K562 (cell line): Measurements from ENCODE around the gene CSF1. TPM values are rescaled to one million over a fixed set of nuclear protein-coding genes. Genes with fewer than 3 reads are reported as not detected.
A peak's percentile ranks its signal among the peaks of the same experiment; 100 is the strongest.

Source experiments
- ATAC-seq: fragments of 200-7000 bp; cut with Tn5 transposase; 3 replicates; pipeline ENCODE4 v1.9.1; 2020; ENCODE audit warnings: moderate library complexity
- BruUV-seq: library from RNA; stranded (reverse); fragments of 400-500 nt; replicated peaks from 2 replicates; lab custom pipeline; 2021; lab: Mats Ljungman, UMichigan
- CTCF ChIA-PET: fragments of 300-600 bp; formaldehyde crosslinking; extraction: SDS; loops from one replicate; lab custom pipeline; 2021; ENCODE audit warnings: low intra/inter-chr PET ratio; lab: Yijun Ruan, JAX
- POLR2A ChIA-PET: fragments of 300-600, 350-650 bp; sonication (Branson Sonifier 250); formaldehyde crosslinking; extraction: SDS; loops from one replicate; lab custom pipeline; 2021; ENCODE audit warnings: antibody characterized with exemption, inconsistent platforms; lab: Yijun Ruan, JAX
- DNase-seq, 4 experiments: peaks; one replicate each; pipeline versions ENCODE4 v3.0.0 to v3.0.0-alpha.2; 2011 to 2018; ENCODE audit warnings: low spot score in 3 of 4, mixed read lengths in 3 of 4; ENCODE audit errors: extremely low read depth in 1 of 4
- FAIRE-seq: peaks from 2 replicates; lab custom pipeline; 2011; peaks lifted over from hg19 to GRCh38; lab: Jason Lieb, UNC
- H2AFZ ChIP-seq: 2 replicates; pipeline ENCODE4 v1.6.0; 2011; ENCODE audit warnings: low read depth, low read length, control low read depth, inconsistent platforms
- H3K27ac ChIP-seq: fragments of 200-600 bp; 3 replicates; pipeline ENCODE4 v1.8.0; 2011; ENCODE audit warnings: low read depth, mild to moderate bottlenecking, control low read depth, inconsistent platforms, low read length, moderate library complexity, mixed read lengths; ENCODE audit errors: extremely low read depth
- H3K27me3 ChIP-seq, 2 experiments: fragments of 300-600 bp in 1 of 2; 2 replicates in 1 of 2; 3 replicates in 1 of 2; pipeline versions ENCODE4 v1.6.0 to v1.8.0; 2011; ENCODE audit warnings: inconsistent platforms in 2 of 2, low read length in 2 of 2, mild to moderate bottlenecking in 1 of 2, mixed read lengths in 1 of 2, moderate library complexity in 1 of 2; ENCODE audit not compliant: control insufficient read depth in 2 of 2, insufficient read depth in 2 of 2
- H3K36me3 ChIP-seq: fragments of 300-600 bp; 3 replicates; pipeline ENCODE4 v1.8.0; 2011; ENCODE audit warnings: mild to moderate bottlenecking, low read length, inconsistent platforms; ENCODE audit not compliant: control insufficient read depth, insufficient read depth
- H3K4me1 ChIP-seq, 2 experiments: fragments of 200-600 bp in 1 of 2; replicated peaks in 1 of 2; 2 replicates in 1 of 2; 3 replicates in 1 of 2; pipeline versions ENCODE4 v1.5.1 to v1.8.0; 2011; ENCODE audit warnings: inconsistent platforms in 2 of 2, low read length in 2 of 2, mild to moderate bottlenecking in 1 of 2, mixed read lengths in 1 of 2, moderate library complexity in 1 of 2; ENCODE audit not compliant: control insufficient read depth in 2 of 2, insufficient read depth in 2 of 2
- H3K4me2 ChIP-seq: 2 replicates; pipeline ENCODE4 v1.6.1; 2011; ENCODE audit warnings: low read length, control low read depth, inconsistent platforms, mixed read lengths; ENCODE audit not compliant: insufficient read depth
- H3K4me3 ChIP-seq: fragments of 200-600 bp; sonication (generic), shearing (Covaris generic); 2 replicates; pipeline ENCODE4 v1.5.1; 2016; ENCODE audit warnings: control low read depth, inconsistent platforms
- H3K79me2 ChIP-seq: fragments of 200-600 bp; 3 replicates; pipeline ENCODE4 v1.8.0; 2011; ENCODE audit warnings: low read length, inconsistent platforms; ENCODE audit not compliant: control insufficient read depth, insufficient read depth
- H3K9ac ChIP-seq, 2 experiments: 2 replicates each; pipeline versions ENCODE4 v1.6.0 to v1.6.1; 2011; ENCODE audit warnings: low read depth in 2 of 2, low read length in 2 of 2, control low read depth in 1 of 2, inconsistent platforms in 1 of 2, mild to moderate bottlenecking in 1 of 2, mixed read lengths in 1 of 2; ENCODE audit not compliant: insufficient read depth in 1 of 2
- H3K9me1 ChIP-seq: one replicate; pipeline ENCODE4 v1.6.0; 2011; ENCODE audit warnings: inconsistent platforms, mild to moderate bottlenecking, low read length, moderate library complexity; ENCODE audit not compliant: control insufficient read depth, insufficient read depth
- H3K9me3 ChIP-seq: replicated peaks from 2 replicates; pipeline ENCODE4 v1.5.1; 2011; ENCODE audit warnings: low read depth, low read length, inconsistent platforms; ENCODE audit not compliant: control insufficient read depth, insufficient read depth
- H4K20me1 ChIP-seq: replicated peaks from 2 replicates; pipeline ENCODE4 v1.6.1; 2011; ENCODE audit warnings: low read length, inconsistent platforms, mixed read lengths; ENCODE audit not compliant: control insufficient read depth, insufficient read depth
- CBFA2T2 ChIP-seq: fragments of 450-650 bp; conservative IDR thresholded peaks from 2 replicates; pipeline ENCODE4 v1.6.1; 2017; ENCODE audit warnings: mild to moderate bottlenecking
- CC2D1A ChIP-seq: fragments of 450-650 bp; IDR thresholded peaks from 2 replicates; pipeline ENCODE4 v1.6.1; 2017; ENCODE audit warnings: mild to moderate bottlenecking
- CEBPB ChIP-seq: fragments of 450-650 bp; IDR thresholded peaks from 2 replicates; pipeline ENCODE4 v1.6.1; 2016; ENCODE audit warnings: missing genetic modification characterization, missing compliant biosample characterization
- CEBPG ChIP-seq, 3 experiments: fragments of 200-800 bp in 1 of 3; sonication (Bioruptor generic) in 1 of 3; sonication (generic) in 1 of 3; formaldehyde crosslinking in 1 of 3; IDR thresholded peaks in 2 of 3; conservative IDR thresholded peaks in 1 of 3; 2 replicates each; pipeline versions ENCODE4 v1.6.1 to v1.8.0; 2016 to 2022; ENCODE audit warnings: missing compliant biosample characterization in 2 of 3, missing genetic modification characterization in 2 of 3, mild to moderate bottlenecking in 1 of 3, missing genetic modification reagents in 1 of 3
- CTCF ChIP-seq, 3 experiments: IDR thresholded peaks in 2 of 3; conservative IDR thresholded peaks in 1 of 3; 2 replicates each; pipeline ENCODE4 v1.5.1; 2011 to 2012; ENCODE audit warnings: low read length in 3 of 3, mild to moderate bottlenecking in 3 of 3, control low read depth in 2 of 3, improper control_type of control experiment in 1 of 3, inconsistent platforms in 1 of 3, low read depth in 1 of 3, mixed read lengths in 1 of 3, moderate library complexity in 1 of 3; ENCODE audit not compliant: insufficient read depth in 2 of 3
- DMBX1 ChIP-seq: fragments of 250-450 bp; sonication (Bioruptor Pico); IDR thresholded peaks from 2 replicates; pipeline ENCODE4 v1.8.0; 2022; ENCODE audit warnings: inconsistent platforms, mild to moderate bottlenecking, moderate library complexity, borderline replicate concordance
- EP300 ChIP-seq: IDR thresholded peaks from 2 replicates; pipeline ENCODE4 v1.6.1; 2012; ENCODE audit warnings: low read length, improper control_type of control experiment
- FOXP1 ChIP-seq: sonication (generic); formaldehyde crosslinking; IDR thresholded peaks from 2 replicates; pipeline ENCODE4 v1.8.0; 2022; ENCODE audit warnings: mild to moderate bottlenecking, missing genetic modification reagents
- GTF2F1 ChIP-seq: IDR thresholded peaks from 2 replicates; pipeline ENCODE4 v1.6.1; 2011; ENCODE audit warnings: low read depth, low read length, improper control_type of control experiment
- HES1 ChIP-seq: fragments of 450-650 bp; IDR thresholded peaks from 2 replicates; pipeline ENCODE4 v1.6.1; 2016; ENCODE audit warnings: low read depth, mild to moderate bottlenecking, moderate library complexity
- HNRNPH1 ChIP-seq: fragments of 200-400 bp; formaldehyde crosslinking; optimal IDR thresholded peaks from 2 replicates; pipeline ENCODE3; 2017; ENCODE audit warnings: low read depth, mild to moderate bottlenecking, low read length, moderate library complexity
- NCOR1 ChIP-seq: fragments of 450-650 bp; IDR thresholded peaks from 2 replicates; pipeline ENCODE4 v1.6.1; 2016; ENCODE audit warnings: mild to moderate bottlenecking, moderate library complexity
- NFIX ChIP-seq: fragments of 250-450 bp; sonication (Bioruptor Pico); IDR thresholded peaks from 2 replicates; pipeline ENCODE4 v1.4.0; 2020; ENCODE audit warnings: low read depth, mild to moderate bottlenecking, moderate library complexity
- PHF21A ChIP-seq: fragments of 450-650 bp; IDR thresholded peaks from 2 replicates; pipeline ENCODE4 v1.6.1; 2017; ENCODE audit warnings: low read depth, borderline replicate concordance
- PTTG1 ChIP-seq: fragments of 450-650 bp; IDR thresholded peaks from 2 replicates; pipeline ENCODE4 v1.6.1; 2016; ENCODE audit warnings: low read depth, mild to moderate bottlenecking, missing genetic modification characterization, missing compliant biosample characterization
- SMARCA4 ChIP-seq: fragments of 450-650 bp; IDR thresholded peaks from 2 replicates; pipeline ENCODE4 v1.6.1; 2016
- SMC3 ChIP-seq: conservative IDR thresholded peaks from 2 replicates; pipeline ENCODE4 v1.6.1; 2011; ENCODE audit warnings: low read depth, low read length, improper control_type of control experiment; ENCODE audit not compliant: insufficient read depth
- ZEB2 ChIP-seq: fragments of 450-650 bp; IDR thresholded peaks from 2 replicates; pipeline ENCODE4 v1.6.1; 2016
- ZNF316 ChIP-seq: fragments of 450-650 bp; IDR thresholded peaks from 2 replicates; pipeline ENCODE4 v1.6.1; 2016
- ZNF449 ChIP-seq: fragments of 250-450 bp; sonication (Bioruptor Pico); IDR thresholded peaks from 2 replicates; pipeline ENCODE4 v1.8.0; 2022; ENCODE audit warnings: moderate library complexity, mild to moderate bottlenecking, inconsistent platforms
- ZNF695 ChIP-seq: fragments of 450-650 bp; formaldehyde crosslinking; IDR thresholded peaks from 2 replicates; pipeline ENCODE4 v1.4.0; 2020; ENCODE audit warnings: mild to moderate bottlenecking, moderate library complexity
- WGBS: fragments of 100-300 bp; shearing (Covaris generic); methylation state at CpG from one replicate; pipeline ENCODE4 v1.1.6; 2016; ENCODE audit warnings: low coverage, mixed read lengths; ENCODE audit not compliant: insufficient coverage; ENCODE audit errors: missing lambda C conversion rate; 5-methylcytosine and 5-hydroxymethylcytosine counted together
- in situ Hi-C: fragments of 300-500 bp; cut with MboI; formaldehyde crosslinking; loops from 4 replicates; pipeline ENCODE4 v1.15.0; 2018; ENCODE audit warnings: inconsistent platforms, mixed read lengths
- intact Hi-C: fragments of 100-400 bp; cut with micrococcal nuclease; formaldehyde crosslinking; loops from 2 replicates; pipeline ENCODE4 v1.14.2; 2022
- polyA plus RNA-seq, 8 experiments: library from polyadenylated mRNA; depleted of rRNA in 4 of 8; stranded (reverse) in 5 of 8; unstranded in 3 of 8; fragments of >200 nt; fragmentation: Nextera tagmentation in 2 of 8; fragmentation: Illumina TruSeq in 1 of 8; extraction: Ambion mirVana in 2 of 8; extraction: Trizol in 1 of 8; gene quantifications; 2 replicates each; pipeline versions ENCODE4 v1.2.1 to v1.2.3, GENCODE V29; 2011 to 2014; ENCODE audit warnings: inconsistent platforms in 1 of 8, missing spikeins in 1 of 8
- total RNA-seq, 7 experiments: library from RNA; depleted of rRNA in 6 of 7; stranded (reverse); fragments of >200 nt in 6 of 7; fragmentation: Illumina TruSeq in 2 of 7; extraction: Trizol in 2 of 7; gene quantifications; 2 replicates each; pipeline versions ENCODE4 v1.2.1 to v1.2.3, GENCODE V29; 2011 to 2021; ENCODE audit warnings: low replicate concordance in 1 of 7

Gene CSF1
- total and polyA plus RNA-seq, 9 of the 15 experiments (the other 6 are each of a cell fraction or from before 2014, with no cell fraction given) = 0.18 to 11.8 (median 2.8) TPM

- in situ Hi-C loops (no loop called here), intact Hi-C loops (no loop called here)
- no peaks in the 10 kb centered on the region for H4K20me1 ChIP-seq
- whole genome bisulfite sequencing = 11% methylated on average over 3 of the region's 3 CpGs
- no peaks in the 10 kb centered on the region for H3K36me3 ChIP-seq
- peak overlapping the region; percentile 1; the same call in 1 of the 2 replicates for H3K4me2 ChIP-seq
- no peak overlapping the region for H3K9ac ChIP-seq
- H3K4me1 ChIP-seq = peaks cover 9 to 45% of the 10 kb centered on the region in 2 experiments; a peak in 4 of 5 replicates
- no peaks in the 10 kb centered on the region for H3K9me3 ChIP-seq
- no peaks in the 10 kb centered on the region for H3K9me1 ChIP-seq
- H3K27me3 ChIP-seq = no peaks in the 10 kb centered on the region
- 0 out of 3 replicates have a peak overlapping the region, but pooled peaks have one; percentile 4 for H3K27ac ChIP-seq
- ATAC-seq (peak; percentile 79), FAIRE-seq (peak; percentile 74), DNase-seq (peak; percentile 61 to 83 (median 74))
- BruUV-seq = no TSS peak
- H2AFZ ChIP-seq = no peak overlapping the region
- POLR2A ChIA-PET = interaction anchor here (0.9 to 1.2 kb wide), 3 partner anchors 8 to 95 kb away, joined by 3 to 4 read pairs (median 3); partner anchors contain the start of gene AHCYL1
- CTCF ChIA-PET = no interaction called here
- no peaks in the 10 kb centered on the region for H3K79me2 ChIP-seq
- no peak overlapping the region for H3K4me3 ChIP-seq
- no peak for TF ChIP-seq CTCF (IDR thresholded peaks at IDR 0.05 in 2 of 3, conservative IDR thresholded peaks at IDR 0.05 in 1 of 3; ENCODE audit: insufficient read depth in 2 of 3, low read depth in 1 of 3, low read length in 3 of 3)
- no peak for TF ChIP-seq HNRNPH1
- TF ChIP-seq CEBPB = no peak
- no peak for TF ChIP-seq HES1
- no peak for TF ChIP-seq SMC3
- TF ChIP-seq PHF21A = peak; percentile 91; the same call in 1 of the 2 replicates
- no peak for TF ChIP-seq PTTG1 (tag)
- TF ChIP-seq CBFA2T2 = peak; percentile 82
- no peak for TF ChIP-seq GTF2F1
- 0 out of 2 replicates have a peak, but pooled peaks have one; percentile 66 for TF ChIP-seq NCOR1
- TF ChIP-seq CEBPG (CRISPR knock-in tag; IDR thresholded peaks at IDR 0.05) = no peak
- TF ChIP-seq CEBPG (tag; conservative IDR thresholded peaks at IDR 0.05 in 1 of 2, IDR thresholded peaks at IDR 0.05 in 1 of 2) = no peak
- TF ChIP-seq ZNF695 = no peak
- TF ChIP-seq DMBX1 (CRISPR knock-in tag) = no peak
- TF ChIP-seq FOXP1 (CRISPR knock-in tag) = no peak
- TF ChIP-seq CC2D1A = peak; percentile 60; the same call in 1 of the 2 replicates
- TF ChIP-seq EP300 = peak; percentile 57; the same call in 1 of the 2 replicates
- no peak for TF ChIP-seq ZNF316
- TF ChIP-seq SMARCA4 = peak; percentile 86
- TF ChIP-seq NFIX (CRISPR knock-in tag) = no peak
- no peak for TF ChIP-seq ZNF449 (CRISPR knock-in tag)
- TF ChIP-seq ZEB2 = peak; percentile 58; the same call in 1 of the 2 replicates
Observed at GRCh38 chr1:109889094-109889493, 21.6 kb upstream of the CSF1 start.
